ENCODE results near the gene GBP4. TPM values are rescaled to one million over a fixed set of nuclear protein-coding genes. Genes with fewer than 3 reads are reported as not detected.

Gene GBP4
- total RNA-seq, 1 donor from 2014 or later, result 6.6 TPM

DNA sequence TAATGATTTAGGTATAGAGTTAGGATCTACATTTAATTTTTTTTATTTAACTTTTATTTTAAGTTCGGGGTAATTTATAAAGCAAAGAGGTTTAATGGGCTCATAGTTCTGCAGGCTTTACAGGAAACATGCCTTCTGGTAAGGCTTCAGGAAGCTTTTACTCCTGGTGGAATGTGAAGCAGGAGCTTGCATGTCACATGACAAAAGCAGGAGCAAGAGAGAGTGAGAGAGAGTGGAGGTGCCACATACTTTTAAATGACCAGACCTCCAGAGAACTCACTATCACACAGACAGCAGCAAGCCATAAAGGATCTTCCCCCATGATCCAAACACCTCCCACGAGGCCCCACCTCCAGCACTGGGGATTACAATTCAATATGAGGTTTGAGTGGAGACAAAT, 55.3 kb downstream of the GBP4 start:
- Histone ChIP-seq H3K36me3 (no peaks in the 10 kb centered on the region), H3K4me3 (no peak overlapping the region), H3K27ac (no peak overlapping the region), H3K27me3 (no peaks in the 10 kb centered on the region), H3K9me3 (no peaks in the 10 kb centered on the region), H3K4me1 (no peaks in the 10 kb centered on the region)
- intact Hi-C loops (cut with DNase I), result no loop called here
- DNase-seq (ENCODE audit: low spot score in 2 of 2), result no peak
- TF ChIP-seq, protein P1, sequence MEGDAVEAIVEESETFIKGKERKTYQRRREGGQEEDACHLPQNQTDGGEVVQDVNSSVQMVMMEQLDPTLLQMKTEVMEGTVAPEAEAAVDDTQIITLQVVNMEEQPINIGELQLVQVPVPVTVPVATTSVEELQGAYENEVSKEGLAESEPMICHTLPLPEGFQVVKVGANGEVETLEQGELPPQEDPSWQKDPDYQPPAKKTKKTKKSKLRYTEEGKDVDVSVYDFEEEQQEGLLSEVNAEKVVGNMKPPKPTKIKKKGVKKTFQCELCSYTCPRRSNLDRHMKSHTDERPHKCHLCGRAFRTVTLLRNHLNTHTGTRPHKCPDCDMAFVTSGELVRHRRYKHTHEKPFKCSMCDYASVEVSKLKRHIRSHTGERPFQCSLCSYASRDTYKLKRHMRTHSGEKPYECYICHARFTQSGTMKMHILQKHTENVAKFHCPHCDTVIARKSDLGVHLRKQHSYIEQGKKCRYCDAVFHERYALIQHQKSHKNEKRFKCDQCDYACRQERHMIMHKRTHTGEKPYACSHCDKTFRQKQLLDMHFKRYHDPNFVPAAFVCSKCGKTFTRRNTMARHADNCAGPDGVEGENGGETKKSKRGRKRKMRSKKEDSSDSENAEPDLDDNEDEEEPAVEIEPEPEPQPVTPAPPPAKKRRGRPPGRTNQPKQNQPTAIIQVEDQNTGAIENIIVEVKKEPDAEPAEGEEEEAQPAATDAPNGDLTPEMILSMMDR (IDR thresholded peaks at IDR 0.05), result no peak

GRCh38 chr1:89142160-89142559, 56.6 kb downstream of the GBP4 start:
- no peak overlapping the region for H3K4me3 ChIP-seq
- no peaks in the 10 kb centered on the region for H3K9me3 ChIP-seq
- no peaks in the 10 kb centered on the region for H3K4me1 ChIP-seq
- H3K36me3 ChIP-seq, result no peaks in the 10 kb centered on the region
- intact Hi-C loops (cut with DNase I), result no loop called here
- H3K27ac ChIP-seq, result no peak overlapping the region
- no peak for DNase-seq (ENCODE audit: low spot score in 2 of 2)
- TF ChIP-seq, protein P1 (IDR thresholded peaks at IDR 0.05), result no peak
- H3K27me3 ChIP-seq, result no peaks in the 10 kb centered on the region

- H3K4me3 ChIP-seq, result no peak overlapping the region
- no peak overlapping the region for H3K27ac ChIP-seq
- H3K4me1 ChIP-seq, result peaks cover 0 to 10% of the 10 kb centered on the region in 2 donors
- no peaks in the 10 kb centered on the region for H3K9me3 ChIP-seq
- H3K27me3 ChIP-seq, result no peaks in the 10 kb centered on the region
- no peaks in the 10 kb centered on the region for H3K36me3 ChIP-seq
- no peak for DNase-seq (ENCODE audit: low spot score in 2 of 2)
- TF ChIP-seq, protein P1 (IDR thresholded peaks at IDR 0.05), result no peak
- intact Hi-C loops (cut with DNase I), result no loop called here
These were observed 65.0 kb downstream of the GBP4 start for GRCh38 chr1:89133747-89134146.

Other genes with a start within 250 kb of the GBP4 start
- gene KYAT3, start 206.3 kb downstream of the GBP4 start, total RNA-seq, result 9.3 TPM
- 11.5 TPM for gene RBMXL1, start 206.3 kb downstream of the GBP4 start, total RNA-seq
- 28.5 TPM for gene GBP3, start 176.1 kb downstream of the GBP4 start, total RNA-seq
- 59.7 TPM for gene GBP1, start 133.7 kb downstream of the GBP4 start, total RNA-seq
- gene GBP2, start 72.8 kb downstream of the GBP4 start, total RNA-seq, result 72.9 TPM
- gene GBP7, start 22.9 kb downstream of the GBP4 start, total RNA-seq, result not detected
- not detected for gene GBP5, start 73.9 kb upstream of the GBP4 start, total RNA-seq
- gene GBP6, start 165.1 kb upstream of the GBP4 start, total RNA-seq, result not detected